MM.1S (cell line): ENCODE data around the gene EFCAB6.

ENCODE experiments used
- EZH2 ChIP-seq: fragments of 300-600 bp; sonication (generic); optimal IDR thresholded peaks from 2 replicates; pipeline ENCODE3; 2017; ENCODE audit warnings: low read depth, mild to moderate bottlenecking, antibody characterized with exemption, low read length, mixed read lengths
- EZH2phosphoT487 ChIP-seq: fragments of 300-600 bp; sonication (generic); IDR thresholded peaks from 2 replicates; pipeline ENCODE4 v1.6.1; 2018; ENCODE audit warnings: antibody characterized with exemption, low read length
- TF ChIP-seq, protein P1 (sequence below): fragments of 300-600 bp; sonication (generic); IDR thresholded peaks from 2 replicates; pipeline ENCODE4 v1.5.1; 2016; ENCODE audit warnings: antibody characterized with exemption, low read length, mixed read lengths

DNA sequence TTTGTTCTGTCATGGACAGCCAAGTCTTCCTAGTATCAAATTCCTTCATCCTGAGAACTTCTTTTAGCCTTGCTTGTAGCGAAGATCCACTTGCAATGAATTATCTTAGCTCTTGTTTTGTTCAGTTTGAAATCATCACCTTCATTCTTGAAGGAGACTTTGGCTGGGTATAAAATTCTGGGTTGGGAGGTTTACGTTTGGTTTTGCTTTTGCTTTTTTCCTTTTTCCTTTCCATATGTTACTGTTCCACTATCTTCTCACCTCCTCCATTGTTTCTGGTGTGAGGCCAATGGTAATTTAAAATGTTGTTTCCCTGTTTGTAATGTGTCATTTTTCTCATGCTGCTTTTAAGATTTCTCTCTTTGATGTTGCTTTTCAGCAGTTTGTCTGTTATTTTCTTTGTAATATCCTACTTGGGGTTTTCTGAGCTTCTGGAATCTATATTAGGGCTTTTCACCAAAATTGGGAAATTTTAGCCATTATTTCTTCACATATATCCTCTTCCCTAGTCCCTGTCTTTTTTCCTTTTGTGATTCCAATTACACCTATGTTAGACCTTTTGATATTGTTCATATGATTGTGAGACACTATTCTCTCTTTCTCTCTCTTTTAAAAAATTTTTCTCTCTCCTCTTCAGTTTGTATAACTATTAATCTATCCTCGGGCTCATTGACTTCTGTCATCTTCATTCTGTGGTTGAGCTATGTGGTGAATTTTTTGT is 172.7 kb downstream of the EFCAB6 start:
- TF ChIP-seq, protein P1, sequence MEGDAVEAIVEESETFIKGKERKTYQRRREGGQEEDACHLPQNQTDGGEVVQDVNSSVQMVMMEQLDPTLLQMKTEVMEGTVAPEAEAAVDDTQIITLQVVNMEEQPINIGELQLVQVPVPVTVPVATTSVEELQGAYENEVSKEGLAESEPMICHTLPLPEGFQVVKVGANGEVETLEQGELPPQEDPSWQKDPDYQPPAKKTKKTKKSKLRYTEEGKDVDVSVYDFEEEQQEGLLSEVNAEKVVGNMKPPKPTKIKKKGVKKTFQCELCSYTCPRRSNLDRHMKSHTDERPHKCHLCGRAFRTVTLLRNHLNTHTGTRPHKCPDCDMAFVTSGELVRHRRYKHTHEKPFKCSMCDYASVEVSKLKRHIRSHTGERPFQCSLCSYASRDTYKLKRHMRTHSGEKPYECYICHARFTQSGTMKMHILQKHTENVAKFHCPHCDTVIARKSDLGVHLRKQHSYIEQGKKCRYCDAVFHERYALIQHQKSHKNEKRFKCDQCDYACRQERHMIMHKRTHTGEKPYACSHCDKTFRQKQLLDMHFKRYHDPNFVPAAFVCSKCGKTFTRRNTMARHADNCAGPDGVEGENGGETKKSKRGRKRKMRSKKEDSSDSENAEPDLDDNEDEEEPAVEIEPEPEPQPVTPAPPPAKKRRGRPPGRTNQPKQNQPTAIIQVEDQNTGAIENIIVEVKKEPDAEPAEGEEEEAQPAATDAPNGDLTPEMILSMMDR = no peak
- TF ChIP-seq EZH2phosphoT487 (no peak), EZH2 (no peak)
